Mononuclear cell (primary cell): ENCODE measurements around the gene SLC25A17. TPM values are rescaled to one million over a fixed set of nuclear protein-coding genes. Genes with fewer than 3 reads are reported as not detected.
A peak's percentile ranks its signal among the peaks of the same experiment; 100 is the strongest.
"Not testable (repeated sequence)": the region's sequence is repeated elsewhere in the genome, so short reads cannot be mapped to it uniquely, and the experiment has no call there.

Experiments used
- H3K27me3 ChIP-seq: 2 replicates; pipeline ENCODE4 v1.6.0; 2011; ENCODE audit warnings: low read length, control low read depth; ENCODE audit not compliant: insufficient read depth
- H3K4me1 ChIP-seq: 2 replicates; pipeline ENCODE4 v1.5.1; 2011; ENCODE audit warnings: mild to moderate bottlenecking, low read length, control low read depth; ENCODE audit not compliant: insufficient read depth
- H3K4me3 ChIP-seq: 2 replicates; pipeline ENCODE4 v1.5.1; 2011; ENCODE audit warnings: mild to moderate bottlenecking, low read length, moderate library complexity
- H3K9me3 ChIP-seq: 2 replicates; pipeline ENCODE4 v1.5.1; 2011; ENCODE audit warnings: low read depth, mild to moderate bottlenecking, control low read depth, low read length
- total RNA-seq: library from RNA; depleted of rRNA; stranded (reverse); fragments of >200 nt; gene quantifications from one replicate; pipeline ENCODE4 v1.2.3, GENCODE V29; 2012

The SLC25A17 gene
- total RNA-seq = 3.9 TPM

- Histone ChIP-seq H3K4me1 (peaks cover 27% of the 10 kb centered on the region), H3K9me3 (no peaks in the 10 kb centered on the region), H3K4me3 (peak within 1 kb of the TSS; percentile 96), H3K27me3 (no peaks in the 10 kb centered on the region)
Observed at GRCh38 chr22:40818747-40819598, at the start of gene SLC25A17. Gene SLC25A17, minus strand, starts transcription at chr22:40819346. Its CDS starts 98 bp downstream, at chr22:40819248.

- H3K4me3 ChIP-seq, H3K9me3 ChIP-seq, H3K27me3 ChIP-seq: not testable (repeated sequence)
- peaks cover 12% of the 10 kb centered on the region for H3K4me1 ChIP-seq
Observed at GRCh38 chr22:40868379-40868778, 49.2 kb upstream of the SLC25A17 start.

- Histone ChIP-seq H3K9me3 (no peaks in the 10 kb centered on the region), H3K4me1 (peaks cover 12% of the 10 kb centered on the region), H3K27me3 (no peaks in the 10 kb centered on the region), H3K4me3 (no peak overlapping the region)
Observed at GRCh38 chr22:40867109-40867508, 48.0 kb upstream of the SLC25A17 start.

GRCh38 chr22:40862537-40862936 lies 43.4 kb upstream of the SLC25A17 start:
- Histone ChIP-seq H3K9me3 (no peaks in the 10 kb centered on the region), H3K4me3 (no peak overlapping the region), H3K27me3 (no peaks in the 10 kb centered on the region), H3K4me1 (peaks cover 20% of the 10 kb centered on the region)

- Histone ChIP-seq H3K4me3 (no peak within 1 kb of the TSS), H3K9me3 (no peaks in the 10 kb centered on the region), H3K4me1 (peaks cover 24% of the 10 kb centered on the region), H3K27me3 (no peaks in the 10 kb centered on the region)
Observed at GRCh38 chr22:40862013-40862412, 42.9 kb upstream of the SLC25A17 start, which contains the start of gene DNAJB7. Gene DNAJB7, minus strand, starts transcription at chr22:40862113. Its CDS starts 119 bp downstream, at chr22:40861994.

- Histone ChIP-seq H3K27me3 (no peaks in the 10 kb centered on the region), H3K9me3 (no peaks in the 10 kb centered on the region), H3K4me1 (peaks cover 34% of the 10 kb centered on the region), H3K4me3 (peak overlapping the region; percentile 90)
Observed at GRCh38 chr22:40857309-40857855, 38.2 kb upstream of the SLC25A17 start.

- Histone ChIP-seq H3K9me3 (no peaks in the 10 kb centered on the region), H3K27me3 (no peaks in the 10 kb centered on the region), H3K4me3 (peak within 1 kb of the TSS; percentile 90), H3K4me1 (peaks cover 34% of the 10 kb centered on the region)
Observed at GRCh38 chr22:40856513-40857308, 37.6 kb upstream of the SLC25A17 start, which contains the start of the genes ST13 and XPNPEP3. Gene ST13, minus strand, starts transcription at chr22:40856639. Its CDS starts 99 bp downstream, at chr22:40856540. Gene XPNPEP3, plus strand, starts transcription at chr22:40857148. Its CDS starts 34 bp downstream, at chr22:40857182.

GRCh38 chr22:40855979-40856512 lies 36.9 kb upstream of the SLC25A17 start:
- Histone ChIP-seq H3K4me1 (peaks cover 34% of the 10 kb centered on the region), H3K9me3 (no peaks in the 10 kb centered on the region), H3K27me3 (no peaks in the 10 kb centered on the region), H3K4me3 (peak overlapping the region; percentile 90)

- peak overlapping the region; percentile 90 for H3K4me3 ChIP-seq
- H3K9me3 ChIP-seq = no peaks in the 10 kb centered on the region
- H3K4me1 ChIP-seq = peaks cover 34% of the 10 kb centered on the region
- H3K27me3 ChIP-seq = no peaks in the 10 kb centered on the region
Observed at GRCh38 chr22:40855071-40855978, 36.2 kb upstream of the SLC25A17 start.

- Histone ChIP-seq H3K27me3 (no peaks in the 10 kb centered on the region), H3K4me3 (no peak overlapping the region), H3K4me1 (peaks cover 34% of the 10 kb centered on the region), H3K9me3 (no peaks in the 10 kb centered on the region)
Observed at GRCh38 chr22:40853961-40854360, 34.8 kb upstream of the SLC25A17 start.

- H3K4me1 ChIP-seq = peaks cover 34% of the 10 kb centered on the region
- H3K9me3 ChIP-seq = no peaks in the 10 kb centered on the region
- H3K27me3 ChIP-seq = no peaks in the 10 kb centered on the region
- H3K4me3 ChIP-seq = no peak overlapping the region
Observed at GRCh38 chr22:40853333-40853732, 34.2 kb upstream of the SLC25A17 start.

GRCh38 chr22:40845816-40846215 lies 26.7 kb upstream of the SLC25A17 start:
- not testable (repeated sequence) for H3K4me3 ChIP-seq, H3K27me3 ChIP-seq, H3K9me3 ChIP-seq, H3K4me1 ChIP-seq

- no peaks in the 10 kb centered on the region for H3K4me1 ChIP-seq
- H3K9me3 ChIP-seq = no peaks in the 10 kb centered on the region
- H3K4me3 ChIP-seq = no peak overlapping the region
Observed at GRCh38 chr22:40844951-40845350, 25.8 kb upstream of the SLC25A17 start.

GRCh38 chr22:40838486-40838885 lies 19.3 kb upstream of the SLC25A17 start:
- no peak overlapping the region for H3K4me3 ChIP-seq
- no peaks in the 10 kb centered on the region for H3K27me3 ChIP-seq
- no peaks in the 10 kb centered on the region for H3K4me1 ChIP-seq
- H3K9me3 ChIP-seq = no peaks in the 10 kb centered on the region

More at GRCh38 chr22:40844951-40845350, 25.8 kb upstream of the SLC25A17 start:
- H3K27me3 ChIP-seq = no peaks in the 10 kb centered on the region
